ENCODE data around the gene PPIA.
"Not testable (repeated sequence)": the region's sequence is repeated elsewhere in the genome, so short reads cannot be mapped to it uniquely, and the experiment has no call there.

The PPIA gene

DNA sequence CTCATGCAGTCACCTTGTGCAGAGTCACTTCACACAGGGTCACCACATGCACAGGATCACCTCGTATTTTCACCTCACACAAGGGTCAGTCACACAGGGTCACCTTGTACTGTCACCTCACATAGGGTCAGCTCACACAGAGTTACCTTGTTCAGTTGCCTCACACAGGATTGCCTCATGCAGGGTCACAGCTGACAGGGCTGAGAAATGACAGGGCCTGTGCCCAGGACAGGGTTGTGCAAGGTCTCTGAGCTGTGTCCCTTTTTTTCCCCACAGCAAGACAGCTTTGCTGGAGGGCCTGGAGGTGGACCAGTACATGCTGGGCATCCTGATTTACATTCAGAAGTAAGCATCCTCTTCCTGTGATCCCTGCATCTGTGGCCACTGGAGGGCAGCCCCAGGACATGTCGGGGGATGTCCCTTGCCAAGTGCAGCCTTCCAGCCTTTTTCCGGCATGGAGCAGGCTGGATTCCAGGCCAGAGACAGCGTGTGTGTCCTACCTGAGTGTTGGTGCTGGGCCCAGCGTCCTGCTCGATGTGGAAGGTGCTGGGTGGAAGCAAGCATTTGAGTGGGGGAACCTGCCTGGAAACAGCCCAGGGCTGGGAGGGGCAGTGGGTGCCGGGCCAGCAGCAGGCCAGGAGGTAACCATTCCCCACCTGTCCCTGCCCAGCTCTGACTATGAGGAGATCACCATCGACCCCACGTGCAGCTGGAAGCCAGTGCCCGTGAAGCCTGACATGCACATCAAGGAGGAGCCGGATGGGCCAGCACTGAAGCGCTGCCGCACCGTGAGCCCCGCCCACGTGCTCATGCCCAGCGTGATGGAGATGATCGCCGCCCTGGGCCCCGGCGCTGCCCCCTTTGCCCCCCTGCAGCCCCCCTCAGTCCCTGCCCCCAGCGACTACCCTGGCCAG is 31.6 kb upstream of the PPIA start:
- no peak for DNase-seq

GRCh38 chr7:44765579-44766415 is 30.7 kb upstream of the PPIA start:
- no peak for DNase-seq

- DNase-seq: no peak
Observed at GRCh38 chr7:44766416-44766801, 30.1 kb upstream of the PPIA start.

DNA sequence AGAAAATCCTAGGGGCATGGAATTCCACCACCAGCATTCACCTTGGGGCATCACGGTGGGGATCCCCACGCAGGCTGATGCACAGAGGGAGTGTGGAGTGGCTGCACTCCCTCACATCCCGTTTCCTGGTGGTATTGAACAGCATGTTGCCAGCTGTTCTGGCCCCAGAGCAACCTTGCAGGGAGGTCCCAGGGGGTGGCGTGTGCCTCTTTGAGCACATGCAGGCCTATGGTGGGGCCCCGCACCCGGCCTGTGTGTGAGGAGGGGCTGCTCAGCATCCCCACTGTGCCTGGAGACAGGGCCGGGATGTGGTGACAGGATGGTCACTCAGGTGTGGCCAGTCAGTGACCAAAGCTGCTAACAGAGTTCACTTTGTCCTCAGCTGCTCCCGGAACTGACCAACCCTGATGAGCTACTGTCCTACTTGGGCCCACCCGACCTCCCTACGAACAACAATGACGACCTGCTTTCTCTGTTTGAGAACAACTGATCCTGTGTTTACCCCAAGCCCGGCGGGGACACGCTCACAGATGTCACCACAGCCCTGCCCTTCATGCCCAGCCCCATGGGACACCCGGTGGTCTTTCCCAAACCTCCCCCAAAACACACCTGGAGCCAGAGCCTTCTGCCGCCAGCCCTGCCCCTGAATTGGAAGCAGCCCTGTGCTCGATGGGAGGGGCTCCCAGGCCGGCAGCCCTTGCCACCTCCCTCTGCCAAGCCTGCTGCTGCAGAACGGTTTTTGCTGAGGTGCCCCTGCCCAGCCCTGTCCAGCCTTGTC is 29.2 kb upstream of the PPIA start:
- no peak for DNase-seq

DNA sequence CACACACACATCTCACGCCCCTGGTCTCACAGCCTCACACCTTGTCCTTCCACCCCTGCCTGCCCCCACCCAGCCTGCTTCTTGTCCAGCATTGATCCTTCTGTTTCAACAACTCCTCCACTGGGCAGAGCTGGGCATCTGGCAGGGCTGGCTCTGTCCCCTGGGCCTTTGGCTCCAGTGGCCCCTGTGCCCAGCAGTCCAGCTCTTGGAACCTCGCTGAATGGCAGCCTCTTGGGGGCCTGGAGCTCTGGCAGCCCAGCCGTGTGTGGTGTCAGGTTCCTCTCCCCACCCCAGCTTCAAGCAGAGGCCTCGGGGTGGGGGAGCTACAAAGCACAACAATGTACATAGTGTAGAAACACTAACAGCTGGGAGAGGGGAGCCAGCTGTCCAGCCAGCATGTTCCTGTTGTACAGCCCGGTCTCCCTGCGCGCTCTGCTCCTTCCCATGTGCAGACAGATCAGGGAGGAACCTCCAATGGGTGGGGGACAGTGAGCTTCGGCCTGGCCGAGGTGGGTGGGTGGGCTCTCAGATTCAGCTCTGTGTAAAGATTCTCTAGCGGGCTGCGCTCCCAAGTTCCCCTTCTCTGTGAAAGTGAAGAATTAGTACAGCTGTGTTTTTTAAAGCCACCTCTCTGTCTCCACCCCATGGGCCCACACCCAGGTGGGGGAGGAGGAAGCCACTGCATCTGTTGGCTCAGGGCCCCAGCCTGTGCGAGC is 28.4 kb upstream of the PPIA start:
- DNase-seq: no peak

DNA sequence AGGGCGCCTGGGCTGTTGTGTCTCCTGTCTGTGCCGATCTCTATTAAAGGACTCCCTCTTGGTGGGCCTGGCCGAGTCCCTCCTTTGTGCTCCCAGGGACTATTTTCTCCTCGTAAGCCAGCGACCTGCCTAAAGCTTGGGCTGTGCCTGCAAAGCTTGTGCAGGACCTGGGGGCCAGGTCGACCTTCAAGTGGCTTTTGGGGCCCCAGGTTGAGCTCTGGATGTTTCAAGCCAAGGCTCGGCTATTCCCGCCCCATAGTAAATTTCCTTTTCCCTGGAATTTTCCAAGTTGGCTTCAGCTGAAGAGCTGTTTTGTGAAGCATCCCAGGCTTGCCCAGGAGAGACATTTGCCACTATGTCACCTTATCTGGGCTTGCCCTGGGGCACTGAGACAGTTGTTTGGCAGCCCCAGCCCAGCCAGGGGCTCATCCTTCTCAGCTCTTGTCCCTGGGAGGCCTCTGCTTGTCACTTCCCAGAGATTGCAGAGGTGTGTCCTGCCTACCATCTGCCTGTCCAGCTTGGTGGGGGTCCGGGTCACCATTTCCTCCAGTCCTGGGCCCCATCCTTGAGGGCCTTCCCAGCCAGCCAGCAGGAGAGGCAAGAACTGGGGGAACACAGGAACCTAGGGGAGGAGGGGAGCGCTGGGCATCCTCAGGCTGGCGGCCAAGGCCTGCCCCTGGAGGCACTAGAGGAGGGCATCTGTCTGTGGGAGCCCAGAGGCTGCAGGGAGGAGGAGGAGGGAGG is 27.7 kb upstream of the PPIA start:
- no peak for DNase-seq

DNA sequence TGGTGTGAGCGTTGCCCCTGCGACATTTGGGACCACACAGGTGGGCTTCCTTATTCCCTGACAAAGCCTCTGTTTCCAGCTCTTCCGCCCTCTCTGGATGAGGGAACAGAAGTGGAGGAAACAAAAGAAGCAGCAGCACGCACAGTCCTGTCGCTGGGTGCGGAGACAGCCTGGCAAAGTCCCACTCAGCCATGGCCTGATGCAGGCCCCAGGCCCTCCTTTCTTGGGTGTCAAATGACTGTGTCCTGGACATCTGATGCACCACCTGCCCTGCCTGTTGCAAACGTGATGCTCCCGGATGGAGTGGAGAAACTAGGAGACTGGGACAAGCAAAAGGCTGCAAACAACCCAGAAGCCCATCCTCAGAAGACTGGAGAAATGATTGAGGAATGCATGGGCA is 27.1 kb upstream of the PPIA start:
- DNase-seq: no peak

- DNase-seq: peak; percentile 80
Observed at GRCh38 chr7:44769776-44770294, 26.6 kb upstream of the PPIA start.

- no peak for DNase-seq
Observed at GRCh38 chr7:44771358-44771757, 25.1 kb upstream of the PPIA start.

- DNase-seq: no peak
Observed at GRCh38 chr7:44772440-44772839, 24.0 kb upstream of the PPIA start.

GRCh38 chr7:44772867-44773266 is 23.6 kb upstream of the PPIA start:
- no peak for DNase-seq

GRCh38 chr7:44774486-44774885 is 22.0 kb upstream of the PPIA start:
- not testable (repeated sequence) for DNase-seq

GRCh38 chr7:44775383-44776107 is 20.9 kb upstream of the PPIA start:
- no peak for DNase-seq

GRCh38 chr7:44776211-44776610 is 20.3 kb upstream of the PPIA start:
- DNase-seq: no peak

DNA sequence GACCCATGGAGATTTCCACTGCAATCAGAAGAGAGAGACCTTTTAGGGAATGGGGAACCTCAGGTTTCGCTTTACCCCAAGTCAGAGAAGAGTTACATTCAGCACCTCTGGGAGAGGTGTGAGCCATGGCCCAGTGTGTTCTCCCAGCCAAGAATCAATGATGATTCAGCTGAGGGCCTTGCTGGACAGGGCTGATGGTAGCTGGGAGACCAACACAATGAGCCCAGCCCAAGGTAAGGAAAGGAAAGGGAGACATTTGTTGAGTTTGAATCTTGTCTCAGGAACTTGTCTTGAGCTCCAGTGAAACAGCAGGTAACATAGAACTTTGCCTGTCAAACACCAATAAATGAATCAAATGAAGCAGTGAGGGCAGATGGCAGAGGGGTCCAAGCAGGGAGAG is 14.0 kb upstream of the PPIA start:
- no peak for DNase-seq

DNA sequence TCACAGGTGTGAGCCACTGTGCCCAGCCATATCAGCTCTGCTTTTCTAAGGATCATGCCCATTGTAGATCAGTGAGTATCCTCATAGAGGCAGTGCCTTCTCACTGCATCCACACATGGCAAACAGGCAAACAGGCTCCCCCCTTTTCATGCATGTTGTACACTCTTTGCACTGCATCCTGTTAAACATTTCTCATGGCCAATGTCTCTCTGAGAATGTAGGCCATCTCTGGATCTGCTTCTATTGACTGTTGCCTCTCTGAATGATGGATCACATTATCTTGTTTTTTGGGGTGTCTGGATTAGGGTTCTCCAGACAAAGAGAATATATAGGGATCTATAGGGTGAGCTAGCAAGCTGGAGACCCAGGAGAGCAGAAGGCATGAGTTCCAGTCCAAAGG is 13.1 kb upstream of the PPIA start:
- DNase-seq: no peak

DNA sequence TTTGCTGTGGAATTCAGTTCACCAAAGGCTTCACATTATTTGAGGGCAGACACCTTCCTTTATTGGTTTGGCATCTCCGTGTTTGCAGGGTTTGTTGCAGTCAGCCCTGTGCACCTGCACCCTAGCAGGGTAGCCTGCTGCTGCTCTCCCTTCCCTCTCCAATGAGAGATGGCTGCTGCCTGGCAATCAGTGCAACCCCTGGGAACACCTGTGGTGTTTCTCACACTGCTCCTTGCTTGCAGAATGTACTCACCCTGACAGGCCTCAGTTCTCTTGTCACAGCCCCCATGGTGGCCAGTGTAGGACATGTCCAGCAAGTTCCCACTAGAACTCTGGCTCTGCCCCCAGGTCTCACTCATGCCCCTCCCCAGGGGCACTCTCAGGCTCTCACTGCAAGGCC is 12.1 kb upstream of the PPIA start:
- DNase-seq: no peak

DNA sequence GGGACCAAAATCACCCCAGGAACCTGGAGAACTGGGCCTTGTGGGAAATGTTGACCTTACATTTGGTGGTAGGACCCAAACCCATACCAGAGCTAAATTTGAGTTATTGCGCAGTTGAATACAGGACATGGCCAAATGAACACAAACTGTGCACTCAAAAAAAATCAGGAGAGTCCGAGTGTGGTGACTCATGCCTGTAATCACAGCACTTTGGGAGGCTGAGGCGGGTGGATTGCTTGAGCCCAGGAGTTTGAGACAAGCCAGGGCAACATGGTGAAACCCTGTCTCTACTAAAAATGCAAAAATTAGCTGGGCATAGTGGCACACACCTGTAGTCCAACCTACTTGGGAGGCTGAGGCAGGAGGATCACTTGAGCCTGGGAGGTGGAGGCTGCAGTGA is 11.3 kb upstream of the PPIA start:
- not testable (repeated sequence) for DNase-seq

DNA sequence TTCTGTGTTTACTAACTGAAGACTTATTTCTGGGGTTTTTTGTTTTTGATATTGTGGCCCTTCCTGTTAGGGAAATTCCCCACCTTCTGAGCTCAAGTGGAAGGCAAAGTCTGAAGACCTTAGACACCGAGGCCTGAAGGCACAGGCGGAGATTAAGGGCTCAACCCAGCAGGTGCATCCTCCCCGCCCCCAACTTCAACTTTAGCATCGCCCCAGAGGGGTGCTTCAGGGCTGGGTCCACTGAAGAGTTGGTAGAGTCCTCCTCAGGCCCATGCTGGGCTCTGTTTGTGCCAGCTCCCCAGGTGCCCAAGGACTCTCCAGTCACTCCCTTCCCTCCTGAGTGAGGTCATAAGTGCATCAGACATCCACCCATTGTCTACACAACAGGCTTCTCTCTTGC is 9.4 kb upstream of the PPIA start:
- no peak for DNase-seq

DNA sequence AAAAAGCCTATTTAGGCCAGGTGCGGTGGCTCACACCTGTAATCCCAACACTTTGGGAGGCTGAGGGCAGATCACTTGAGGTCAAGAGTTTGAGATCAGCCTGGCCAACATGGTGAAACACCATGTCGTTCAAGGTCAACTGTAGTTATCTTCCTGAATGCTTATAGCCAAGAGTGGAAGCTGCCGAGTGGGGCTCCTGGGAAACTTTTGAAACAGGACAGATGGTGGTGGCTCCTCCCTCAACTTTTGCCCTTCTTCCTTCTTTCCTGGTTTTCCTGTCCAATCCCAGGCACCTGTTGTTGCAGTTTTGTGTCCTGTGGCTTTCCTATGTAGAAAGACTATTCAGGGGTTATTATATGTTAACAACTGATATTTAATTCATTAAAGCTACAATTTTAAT is 8.7 kb upstream of the PPIA start:
- no peak for DNase-seq

DNA sequence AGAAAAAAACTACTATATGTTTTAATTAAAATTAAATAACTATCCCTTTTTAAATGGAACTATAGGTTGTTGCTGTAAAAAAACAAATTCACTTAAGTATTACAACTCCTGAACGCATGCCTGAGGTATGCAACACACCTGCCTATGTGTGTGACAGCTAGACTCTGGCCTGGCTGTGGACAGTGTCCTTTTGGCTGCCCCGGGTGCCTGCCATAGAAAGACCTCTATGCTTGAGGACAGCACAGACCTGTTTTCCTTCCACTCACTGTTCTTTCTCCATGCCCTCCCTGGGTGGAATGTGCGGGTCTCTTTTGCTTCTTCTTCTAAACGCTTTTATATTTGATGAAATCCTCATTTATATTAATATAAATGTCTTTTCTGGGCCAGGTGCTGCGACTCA is 6.5 kb upstream of the PPIA start:
- DNase-seq: no peak

Data from MV-4-11 (cell line).